WERI-Rb-1 (cell line): ENCODE data around the gene SORCS2.

Source experiments
- DNase-seq: peaks from one replicate; pipeline ENCODE4 v3.0.0-alpha.2; 2020
- H3K27ac ChIP-seq: fragments of 250-450 bp; sonication (Bioruptor Pico); 2 replicates; pipeline ENCODE4 v1.5.1; 2020; ENCODE audit warnings: mild to moderate bottlenecking, moderate library complexity
- H3K27me3 ChIP-seq: fragments of 250-450 bp; sonication (Bioruptor Pico); 2 replicates; pipeline ENCODE4 v1.5.1; 2021; ENCODE audit warnings: mild to moderate bottlenecking, low read depth, moderate library complexity; ENCODE audit not compliant: insufficient read depth, severe bottlenecking
- H3K36me3 ChIP-seq: fragments of 250-450 bp; sonication (Bioruptor Pico); 2 replicates; pipeline ENCODE4 v1.5.1; 2020; ENCODE audit warnings: mild to moderate bottlenecking, moderate library complexity
- H3K4me3 ChIP-seq: 2 replicates; pipeline ENCODE4 v1.5.1; 2011; ENCODE audit warnings: low read depth, mild to moderate bottlenecking, control low read depth, low read length
- H3K9me3 ChIP-seq: fragments of 250-450 bp; sonication (Bioruptor Pico); 2 replicates; pipeline ENCODE4 v1.5.1; 2021; ENCODE audit warnings: mild to moderate bottlenecking, moderate library complexity; ENCODE audit not compliant: severe bottlenecking
- CTCF ChIP-seq: IDR thresholded peaks from 2 replicates; pipeline ENCODE4 v1.5.1; 2011; ENCODE audit warnings: low read depth, mild to moderate bottlenecking, control low read depth, inconsistent platforms, low read length

The SORCS2 gene

DNA sequence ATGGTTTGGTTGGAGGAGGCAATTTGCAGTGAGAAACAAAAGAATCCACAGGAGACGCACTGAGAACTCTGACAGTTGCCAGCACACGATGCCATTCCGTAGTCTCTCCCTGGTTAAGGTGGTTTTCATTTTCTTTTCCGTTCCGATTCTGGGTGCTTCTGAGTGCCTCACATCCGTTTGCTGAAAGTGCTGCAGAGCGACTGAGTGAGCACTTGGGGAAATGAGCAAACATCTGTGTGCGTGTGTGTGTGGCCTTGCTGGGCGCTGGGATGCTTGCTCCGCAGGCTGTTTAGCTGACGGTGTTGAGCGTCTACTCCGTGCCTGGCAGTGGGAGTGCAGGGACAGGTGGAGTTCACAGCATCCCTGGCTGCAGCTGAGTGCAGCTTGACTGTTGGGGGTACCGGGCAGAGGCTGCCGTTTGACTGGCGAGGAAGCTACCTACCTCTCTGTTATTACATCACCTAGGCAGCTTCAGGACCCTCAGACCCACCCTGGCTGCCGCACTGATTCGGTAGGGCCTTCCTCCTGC, 49.3 kb downstream of the SORCS2 start:
- Histone ChIP-seq H3K9me3 (no peaks in the 10 kb centered on the region), H3K27ac (0 out of 2 replicates have a peak overlapping the region, but pooled peaks have one; percentile 10), H3K36me3 (peaks cover 9% of the 10 kb centered on the region), H3K4me3 (no peak overlapping the region), H3K27me3 (no peaks in the 10 kb centered on the region)
- no peak for TF ChIP-seq CTCF
- no peak for DNase-seq

GRCh38 chr4:7242766-7243165, 50.4 kb downstream of the SORCS2 start:
- peaks cover 3% of the 10 kb centered on the region for H3K36me3 ChIP-seq
- no peaks in the 10 kb centered on the region for H3K9me3 ChIP-seq
- no peak overlapping the region for H3K27ac ChIP-seq
- H3K27me3 ChIP-seq: no peaks in the 10 kb centered on the region
- no peak for TF ChIP-seq CTCF
- no peak for DNase-seq
- H3K4me3 ChIP-seq: no peak overlapping the region

- H3K27me3 ChIP-seq: no peaks in the 10 kb centered on the region
- no peak overlapping the region for H3K4me3 ChIP-seq
Measured at GRCh38 chr4:7243609-7244330, 51.4 kb downstream of the SORCS2 start.

GRCh38 chr4:7244331-7244665, 52.0 kb downstream of the SORCS2 start:
- TF ChIP-seq CTCF: no peak
- Histone ChIP-seq H3K36me3 (peaks cover 15% of the 10 kb centered on the region), H3K27ac (no peak overlapping the region), H3K9me3 (peaks cover 7% of the 10 kb centered on the region), H3K4me3 (no peak overlapping the region), H3K27me3 (no peaks in the 10 kb centered on the region)
- DNase-seq: no peak

More at GRCh38 chr4:7243609-7244330, 51.4 kb downstream of the SORCS2 start:
- TF ChIP-seq CTCF: no peak
- peaks cover 2% of the 10 kb centered on the region for H3K9me3 ChIP-seq
- H3K36me3 ChIP-seq: peaks cover 9% of the 10 kb centered on the region
- no peak for DNase-seq
- no peak overlapping the region for H3K27ac ChIP-seq

DNA sequence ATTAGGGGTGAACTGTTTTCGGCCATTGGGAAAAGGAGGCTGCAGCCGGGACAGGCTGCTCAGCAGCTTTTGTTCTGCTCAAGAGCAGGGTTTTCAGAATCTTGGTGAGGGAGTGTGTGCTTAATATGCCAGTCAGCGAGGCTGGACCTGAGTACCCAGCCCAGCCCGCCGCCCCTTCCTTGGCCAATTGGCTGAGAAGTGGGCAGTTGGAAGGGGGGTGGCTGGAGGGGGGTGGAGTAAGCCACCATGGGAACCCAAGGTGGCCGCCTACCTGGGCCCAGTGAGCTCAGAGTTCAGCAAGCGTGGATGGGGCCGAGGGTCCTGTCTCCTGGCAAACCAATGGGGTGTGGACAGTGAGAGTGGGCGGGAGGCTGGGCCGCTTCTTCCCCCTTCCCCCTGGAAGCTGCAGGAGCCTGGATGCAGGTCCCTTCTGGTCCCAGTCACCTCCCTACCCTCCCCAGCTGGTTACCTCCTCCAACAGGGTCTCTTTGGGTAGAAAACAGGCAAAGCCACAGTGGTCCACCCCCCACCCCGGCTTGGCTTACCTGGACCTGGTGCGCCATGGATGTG, 52.5 kb downstream of the SORCS2 start:
- TF ChIP-seq CTCF: no peak
- Histone ChIP-seq H3K27me3 (no peaks in the 10 kb centered on the region), H3K9me3 (peaks cover 7% of the 10 kb centered on the region), H3K27ac (no peak overlapping the region), H3K4me3 (no peak overlapping the region), H3K36me3 (peaks cover 19% of the 10 kb centered on the region)
- no peak for DNase-seq

DNA sequence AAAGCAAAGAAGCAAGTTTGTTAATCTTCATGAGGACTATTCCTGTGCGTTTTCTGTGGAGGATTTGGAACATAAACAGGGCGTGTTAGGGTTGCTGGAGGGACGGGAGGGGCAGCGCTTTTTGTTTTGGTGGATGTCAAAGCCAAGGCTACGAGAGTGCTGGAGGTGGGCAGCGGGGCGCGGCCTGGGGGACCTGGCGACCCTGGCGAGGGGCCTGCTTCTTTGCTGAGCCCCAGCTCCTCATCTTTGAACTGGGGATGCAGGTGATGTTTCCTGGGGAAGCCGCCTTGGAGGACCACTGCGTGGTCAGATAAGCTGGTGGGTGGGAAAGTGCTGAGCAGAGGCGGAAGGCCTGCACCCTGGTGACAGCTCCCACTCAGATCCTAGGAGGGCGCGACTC, 55.2 kb downstream of the SORCS2 start:
- no peak for DNase-seq
- H3K4me3 ChIP-seq: no peak overlapping the region
- no peaks in the 10 kb centered on the region for H3K27me3 ChIP-seq
- H3K9me3 ChIP-seq: peaks cover 7% of the 10 kb centered on the region
- no peak for TF ChIP-seq CTCF
- peaks cover 29% of the 10 kb centered on the region for H3K36me3 ChIP-seq
- H3K27ac ChIP-seq: no peak overlapping the region
